CD4-positive, alpha-beta memory T cell (primary cell): ENCODE results near the gene INPP1. TPM values are rescaled to one million over a fixed set of nuclear protein-coding genes. Genes with fewer than 3 reads are reported as not detected.

Experiments used
- CTCF ChIA-PET: fragments of 350-600 bp; sonication (Branson Sonifier 250); formaldehyde crosslinking; loops from one replicate; lab custom pipeline; 2021; ENCODE audit warnings: inconsistent platforms; ENCODE audit not compliant: partially characterized antibody; lab: Charles Lee
- POLR2A ChIA-PET: fragments of 350-600 bp; sonication (Branson Sonifier 250); formaldehyde crosslinking; loops from one replicate; lab custom pipeline; 2021; ENCODE audit not compliant: partially characterized antibody; lab: Charles Lee
- DNase-seq, 5 donors: peaks; one replicate each; pipeline versions ENCODE4 v3.0.0 to v3.0.0-alpha.2; 2020 to 2022; ENCODE audit warnings: mixed read lengths in 1 of 5
- H3K27ac ChIP-seq: one replicate; pipeline ENCODE4 v1.7.0; 2013; ENCODE audit warnings: low read depth, low read length
- H3K27me3 ChIP-seq: 2 replicates; pipeline ENCODE4 v1.7.0; 2013; ENCODE audit warnings: mild to moderate bottlenecking, low read length, moderate library complexity; ENCODE audit not compliant: insufficient read depth
- H3K36me3 ChIP-seq: 2 replicates; pipeline ENCODE4 v1.7.0; 2013; ENCODE audit warnings: mild to moderate bottlenecking, low read length, moderate library complexity; ENCODE audit not compliant: insufficient read depth
- H3K4me1 ChIP-seq: 2 replicates; pipeline ENCODE4 v1.7.0; 2013; ENCODE audit warnings: mild to moderate bottlenecking, low read length, moderate library complexity; ENCODE audit not compliant: insufficient read depth
- H3K4me3 ChIP-seq, 2 donors: one replicate each; pipeline ENCODE4 v1.7.0; 2013; ENCODE audit warnings: low read length in 2 of 2, mild to moderate bottlenecking in 1 of 2
- H3K9me3 ChIP-seq, 2 donors: one replicate each; pipeline ENCODE4 v1.7.0; 2013; ENCODE audit warnings: low read length in 2 of 2, control low read depth in 1 of 2; ENCODE audit not compliant: control insufficient read depth in 1 of 2
- H3K27ac Mint-ChIP-seq, 7 donors: one replicate each; pipeline ENCODE4 v1.8.0; 2020 to 2021; ENCODE audit warnings: mixed read lengths in 7 of 7, mild to moderate bottlenecking in 6 of 7, inconsistent platforms in 3 of 7, moderate library complexity in 3 of 7
- H3K27me3 Mint-ChIP-seq, 2 donors: one replicate each; pipeline ENCODE4 v1.8.0; 2020 to 2021; ENCODE audit warnings: mixed read lengths in 2 of 2
- H3K36me3 Mint-ChIP-seq, 2 donors: one replicate each; pipeline ENCODE4 v1.8.0; 2020 to 2021; ENCODE audit warnings: mixed read lengths in 2 of 2, inconsistent platforms in 1 of 2, mild to moderate bottlenecking in 1 of 2
- H3K4me1 Mint-ChIP-seq, 4 donors: one replicate each; pipeline ENCODE4 v1.8.0; 2020 to 2021; ENCODE audit warnings: mixed read lengths in 4 of 4, mild to moderate bottlenecking in 1 of 4
- H3K4me3 Mint-ChIP-seq, 8 donors: one replicate each; pipeline ENCODE4 v1.8.0; 2020 to 2021; ENCODE audit warnings: mixed read lengths in 8 of 8, mild to moderate bottlenecking in 7 of 8, moderate library complexity in 6 of 8, inconsistent platforms in 3 of 8
- H3K9me3 Mint-ChIP-seq, 8 donors: one replicate each; pipeline ENCODE4 v1.8.0; 2020 to 2021; ENCODE audit warnings: mixed read lengths in 8 of 8, mild to moderate bottlenecking in 5 of 8, inconsistent platforms in 3 of 8, moderate library complexity in 1 of 8
- intact Hi-C: fragments of 100-400 bp; cut with micrococcal nuclease; formaldehyde crosslinking; loops from one replicate; pipeline ENCODE4 v1.15.1; 2023
- polyA plus RNA-seq, 2 donors: library from polyadenylated mRNA; unstranded; fragments of 300-500 nt; fragmentation: Illumina TruSeq; gene quantifications; one replicate each; pipeline ENCODE4 v1.2.3, GENCODE V29; 2021
- total RNA-seq, 2 experiments: library from RNA; stranded (reverse); gene quantifications; one replicate each; pipeline ENCODE4 v1.2.3, GENCODE V29; 2021

Gene INPP1
- total and polyA plus RNA-seq, 4 experiments from 2014 or later: 3.1 to 3.7 (median 3.3) TPM

- Histone ChIP-seq H3K36me3 (no peaks in the 10 kb centered on the region), H3K9me3 (no peaks in the 10 kb centered on the region), H3K27me3 (no peaks in the 10 kb centered on the region), H3K4me1 (peaks cover 78% of the 10 kb centered on the region), H3K4me3 (no peak overlapping the region), H3K27ac (no peak overlapping the region)
- POLR2A ChIA-PET: interaction anchor here (1.6 kb wide), 1 partner anchor 121 kb away, joined by 5 read pairs; the partner anchor contains the start of gene NEMP2
- intact Hi-C loops: no loop called here
- no peaks in the 10 kb centered on the region for H3K27me3 Mint-ChIP-seq
- CTCF ChIA-PET: no interaction called here
- H3K9me3 Mint-ChIP-seq: no peaks in the 10 kb centered on the region
- H3K4me3 Mint-ChIP-seq: peak overlapping the region in 7 of 8 donors; percentile 9 to 55 (median 42)
- peak overlapping the region; percentile 13 to 90 (median 66) for H3K27ac Mint-ChIP-seq
- no peak for DNase-seq
- H3K4me1 Mint-ChIP-seq: peaks cover 49 to 86% (median 67%) of the 10 kb centered on the region in 4 donors
- peaks cover 9 to 12% of the 10 kb centered on the region in 2 donors for H3K36me3 Mint-ChIP-seq
These were observed 70.0 kb downstream of the INPP1 start for GRCh38 chr2:190413421-190413820.

- POLR2A ChIA-PET: interaction anchor here (0.6 to 4.4 kb wide), 5 partner anchors 7 to 465 kb away, joined by 3 to 21 read pairs (median 3); partner anchors contain the start of genes GLS, MFSD6 and NEMP2
- CTCF ChIA-PET: interaction anchor here (0.7 to 2.0 kb wide), 5 partner anchors 9 to 265 kb away, joined by 3 to 8 read pairs (median 3); partner anchors contain the start of gene HIBCH
- Mint-ChIP-seq H3K4me3 (peak overlapping the region in 1 of 8 donors; percentile 45), H3K9me3 (no peaks in the 10 kb centered on the region), H3K4me1 (peaks cover 42 to 89% (median 67%) of the 10 kb centered on the region in 4 donors), H3K27me3 (no peaks in the 10 kb centered on the region), H3K36me3 (peaks cover 19 to 21% of the 10 kb centered on the region in 2 donors), H3K27ac (peak overlapping the region; percentile 70 to 95 (median 81))
- Histone ChIP-seq H3K27ac (peak overlapping the region; percentile 56), H3K9me3 (no peaks in the 10 kb centered on the region), H3K4me3 (no peak overlapping the region), H3K27me3 (no peaks in the 10 kb centered on the region), H3K36me3 (no peaks in the 10 kb centered on the region), H3K4me1 (peaks cover 65% of the 10 kb centered on the region)
- intact Hi-C loops: no loop called here
- DNase-seq: no peak
These were observed 71.9 kb downstream of the INPP1 start for GRCh38 chr2:190415251-190415650.

- Mint-ChIP-seq H3K27me3 (no peaks in the 10 kb centered on the region), H3K27ac (peak overlapping the region; percentile 25 to 95 (median 81)), H3K4me3 (peak overlapping the region; percentile 21 to 75 (median 62)), H3K4me1 (peaks cover 45 to 91% (median 72%) of the 10 kb centered on the region in 4 donors), H3K36me3 (peaks cover 25 to 26% of the 10 kb centered on the region in 2 donors), H3K9me3 (no peaks in the 10 kb centered on the region)
- intact Hi-C loops: no loop called here
- Histone ChIP-seq H3K27me3 (no peaks in the 10 kb centered on the region), H3K9me3 (no peaks in the 10 kb centered on the region), H3K27ac (peak overlapping the region; percentile 56), H3K4me3 (no peak overlapping the region), H3K4me1 (peaks cover 64% of the 10 kb centered on the region), H3K36me3 (no peaks in the 10 kb centered on the region)
- DNase-seq: peak in 2 of 5 donors; percentile 16 to 18
- ChIA-PET POLR2A (interaction anchor here (0.6 to 4.4 kb wide), 4 partner anchors 8 to 465 kb away, joined by 3 to 21 read pairs (median 8); partner anchors contain the start of genes GLS, MFSD6 and NEMP2), CTCF (interaction anchor here (0.7 to 2.0 kb wide), 3 partner anchors 8 to 264 kb away, joined by 3 to 8 read pairs (median 4); partner anchors contain the start of gene HIBCH)
These were observed 72.7 kb downstream of the INPP1 start for GRCh38 chr2:190415794-190416775.

- peaks cover 44 to 92% (median 71%) of the 10 kb centered on the region in 4 donors for H3K4me1 Mint-ChIP-seq
- Histone ChIP-seq H3K4me1 (peaks cover 60% of the 10 kb centered on the region), H3K27me3 (no peaks in the 10 kb centered on the region), H3K9me3 (no peaks in the 10 kb centered on the region), H3K36me3 (no peaks in the 10 kb centered on the region), H3K27ac (no peak overlapping the region), H3K4me3 (no peak overlapping the region)
- intact Hi-C loops: no loop called here
- POLR2A ChIA-PET: interaction anchor here (0.9 to 4.4 kb wide), 2 partner anchors 9 to 117 kb away, joined by 3 to 21 read pairs; partner anchors contain the start of gene MFSD6
- DNase-seq: no peak
- H3K27ac Mint-ChIP-seq: peak overlapping the region; percentile 21 to 85 (median 79)
- no peaks in the 10 kb centered on the region for H3K9me3 Mint-ChIP-seq
- peaks cover 27 to 31% of the 10 kb centered on the region in 2 donors for H3K36me3 Mint-ChIP-seq
- CTCF ChIA-PET: no interaction called here
- H3K27me3 Mint-ChIP-seq: no peaks in the 10 kb centered on the region
- peak overlapping the region in 4 of 8 donors; percentile 7 to 62 (median 24) for H3K4me3 Mint-ChIP-seq
These were observed 73.9 kb downstream of the INPP1 start for GRCh38 chr2:190417045-190417842.

GRCh38 chr2:190418727-190419126 is 75.3 kb downstream of the INPP1 start:
- H3K27ac Mint-ChIP-seq: peak overlapping the region in 1 of 7 donors; percentile 25
- H3K9me3 Mint-ChIP-seq: no peaks in the 10 kb centered on the region
- CTCF ChIA-PET: interaction anchor here (1.1 to 1.6 kb wide), 2 partner anchors 36 to 261 kb away, joined by 3 to 4 read pairs; no protein-coding TSS in a partner anchor
- intact Hi-C loops: no loop called here
- DNase-seq: no peak
- Histone ChIP-seq H3K4me3 (no peak overlapping the region), H3K27ac (no peak overlapping the region), H3K4me1 (peaks cover 47% of the 10 kb centered on the region), H3K9me3 (no peaks in the 10 kb centered on the region), H3K27me3 (no peaks in the 10 kb centered on the region), H3K36me3 (no peaks in the 10 kb centered on the region)
- H3K4me3 Mint-ChIP-seq: peak overlapping the region in 1 of 8 donors; percentile 42
- H3K27me3 Mint-ChIP-seq: no peaks in the 10 kb centered on the region
- peaks cover 32 to 34% of the 10 kb centered on the region in 2 donors for H3K36me3 Mint-ChIP-seq
- POLR2A ChIA-PET: interaction anchor here (0.9 to 4.4 kb wide), 3 partner anchors 11 to 114 kb away, joined by 3 to 21 read pairs (median 3); partner anchors contain the start of gene MFSD6
- H3K4me1 Mint-ChIP-seq: peaks cover 39 to 90% (median 68%) of the 10 kb centered on the region in 4 donors

GRCh38 chr2:190420801-190421200 is 77.4 kb downstream of the INPP1 start:
- CTCF ChIA-PET: no interaction called here
- no peak for DNase-seq
- Mint-ChIP-seq H3K27ac (no peak overlapping the region), H3K4me1 (peaks cover 45 to 94% (median 69%) of the 10 kb centered on the region in 4 donors), H3K36me3 (peaks cover 35 to 40% of the 10 kb centered on the region in 2 donors), H3K4me3 (no peak overlapping the region), H3K27me3 (no peaks in the 10 kb centered on the region), H3K9me3 (no peaks in the 10 kb centered on the region)
- Histone ChIP-seq H3K27me3 (no peaks in the 10 kb centered on the region), H3K4me3 (no peak overlapping the region), H3K27ac (no peak overlapping the region), H3K9me3 (no peaks in the 10 kb centered on the region), H3K36me3 (no peaks in the 10 kb centered on the region), H3K4me1 (peaks cover 38% of the 10 kb centered on the region)
- POLR2A ChIA-PET: no interaction called here
- intact Hi-C loops: no loop called here
